WTC11 (cell line): ENCODE measurements around the gene TMA7B.

Source experiments
- CTCF ChIP-seq: fragments of 200-600 bp; IDR thresholded peaks from 2 replicates; pipeline ENCODE4 v1.8.0; 2022; ENCODE audit warnings: antibody characterized with exemption
- NFE2L1 ChIP-seq: sonication (generic); formaldehyde crosslinking; IDR thresholded peaks from 2 replicates; pipeline ENCODE4 v1.8.1; 2023; ENCODE audit warnings: missing genetic modification reagents
- SP1 ChIP-seq: sonication (generic); formaldehyde crosslinking; conservative IDR thresholded peaks from 2 replicates; pipeline ENCODE4 v1.8.1; 2022; ENCODE audit warnings: missing genetic modification reagents
- TEAD4 ChIP-seq: sonication (generic); formaldehyde crosslinking; IDR thresholded peaks from 2 replicates; pipeline ENCODE4 v1.8.0; 2022; ENCODE audit warnings: mild to moderate bottlenecking, missing genetic modification reagents
- ZNF232 ChIP-seq: sonication (generic); formaldehyde crosslinking; IDR thresholded peaks from 2 replicates; pipeline ENCODE4 v1.8.0; 2022; ENCODE audit warnings: mild to moderate bottlenecking, missing genetic modification reagents

DNA sequence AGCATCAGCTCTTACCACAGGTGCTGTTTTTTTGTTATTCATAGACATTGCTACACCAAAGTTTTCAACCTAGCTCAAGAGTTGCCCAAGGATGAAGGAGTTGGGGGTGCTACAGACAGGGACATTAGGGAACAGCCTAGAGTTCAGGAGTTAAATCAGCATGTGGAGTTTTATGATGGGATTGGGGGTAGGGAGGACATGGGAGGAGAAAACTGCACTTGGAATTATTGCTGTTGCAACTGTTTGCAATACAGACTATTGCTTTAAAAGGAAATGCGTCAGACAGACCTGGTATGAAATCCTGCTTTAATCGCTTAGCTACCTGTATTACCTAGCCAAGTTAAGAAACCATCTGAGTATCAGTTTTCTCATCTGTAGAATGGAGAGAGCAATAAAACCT is 6.3 kb downstream of the TMA7B start:
- TF ChIP-seq CTCF (no peak), ZNF232 (CRISPR knock-in tag) (no peak), NFE2L1 (CRISPR knock-in tag) (no peak), TEAD4 (no peak), SP1 (CRISPR knock-in tag) (no peak)
